H1 (cell line): Measurements from ENCODE around the gene SLC66A2. TPM values are rescaled to one million over a fixed set of nuclear protein-coding genes. Genes with fewer than 3 reads are reported as not detected.

ENCODE experiments used
- BACH1 ChIP-seq: IDR thresholded peaks from 2 replicates; pipeline ENCODE4 v1.6.1; 2012; ENCODE audit warnings: low read length, improper control_type of control experiment
- CEBPB ChIP-seq: IDR thresholded peaks from 2 replicates; pipeline ENCODE4 v1.6.1; 2012; ENCODE audit warnings: low read depth, low read length
- CHD2 ChIP-seq: IDR thresholded peaks from 2 replicates; pipeline ENCODE4 v1.6.1; 2012; ENCODE audit warnings: low read length, improper control_type of control experiment
- CREB1 ChIP-seq: IDR thresholded peaks from 2 replicates; pipeline ENCODE4 v1.6.1; 2012; ENCODE audit warnings: inconsistent platforms
- CTBP2 ChIP-seq: IDR thresholded peaks from 2 replicates; pipeline ENCODE4 v1.7.0; 2011; ENCODE audit warnings: borderline replicate concordance, mild to moderate bottlenecking, moderate library complexity, mixed read lengths, low read length; ENCODE audit not compliant: insufficient read depth, insufficient read length
- E2F6 ChIP-seq: IDR thresholded peaks from 2 replicates; pipeline ENCODE4 v1.6.1; 2012; ENCODE audit warnings: inconsistent platforms
- EGR1 ChIP-seq: IDR thresholded peaks from 2 replicates; pipeline ENCODE4 v1.6.1; 2011; ENCODE audit warnings: low read depth, low read length, borderline replicate concordance
- NANOG ChIP-seq: IDR thresholded peaks from 2 replicates; pipeline ENCODE4 v1.6.1; 2011; ENCODE audit warnings: low read length, low read depth, mild to moderate bottlenecking, inconsistent platforms; ENCODE audit not compliant: insufficient read depth, poor library complexity, severe bottlenecking
- PHF8 ChIP-seq: fragments of 200-600 bp; sonication (generic); conservative IDR thresholded peaks from 2 replicates; pipeline ENCODE4 v1.7.1; 2012; ENCODE audit warnings: low read depth, mild to moderate bottlenecking, inconsistent platforms, low read length, moderate library complexity
- RFX5 ChIP-seq: IDR thresholded peaks from 2 replicates; pipeline ENCODE4 v1.6.1; 2011; ENCODE audit warnings: low read depth, low read length, improper control_type of control experiment, borderline replicate concordance
- RXRA ChIP-seq: IDR thresholded peaks from 2 replicates; pipeline ENCODE4 v1.6.1; 2011; ENCODE audit warnings: low read depth, mild to moderate bottlenecking, low read length, moderate library complexity; ENCODE audit not compliant: insufficient read depth
- SAP30 ChIP-seq: fragments of 300-600 bp; sonication (generic); IDR thresholded peaks from 2 replicates; pipeline ENCODE4 v1.7.1; 2012; ENCODE audit warnings: low read length, moderate library complexity, mild to moderate bottlenecking, inconsistent platforms; ENCODE audit not compliant: insufficient read depth, insufficient replicate concordance
- SIRT6 ChIP-seq: IDR thresholded peaks from one replicate; pipeline ENCODE4 v1.7.1; 2012; ENCODE audit warnings: low read length, inconsistent platforms
- TAF7 ChIP-seq: optimal IDR thresholded peaks from 2 replicates; pipeline ENCODE3; 2011; ENCODE audit warnings: low read depth, mild to moderate bottlenecking, inconsistent platforms, low read length, moderate library complexity, borderline replicate concordance
- TCF12 ChIP-seq: IDR thresholded peaks from 2 replicates; pipeline ENCODE4 v1.6.1; 2011; ENCODE audit warnings: low read depth, mild to moderate bottlenecking, low read length
- TEAD4 ChIP-seq: IDR thresholded peaks from 2 replicates; pipeline ENCODE4 v1.6.1; 2012; ENCODE audit warnings: low read depth, low read length, inconsistent platforms, mixed read lengths
- polyA plus RNA-seq, 7 experiments: library from polyadenylated mRNA; depleted of rRNA in 3 of 7; stranded (reverse) in 5 of 7; unstranded in 2 of 7; fragments of >200 nt in 5 of 7; fragments of 200-250 nt in 2 of 7; gene quantifications; 1 replicate in 5 of 7; 2 replicates in 1 of 7; 4 replicates in 1 of 7; pipeline versions ENCODE4 v1.2.1 to v1.2.3, GENCODE V29; 2011 to 2013; ENCODE audit warnings: missing spikeins in 2 of 7, mixed read lengths in 2 of 7
- total RNA-seq: library from RNA; stranded (reverse); fragmentation: NEBNext Ultra II Directional; extraction: Animal tissue kit (Norgen Biotek cat#: 25700); gene quantifications from 2 replicates; pipeline ENCODE4 v1.2.1, GENCODE V29; 2021

The SLC66A2 gene
- total and polyA plus RNA-seq, 2 of the 8 experiments (the other 6 are each of a cell fraction or from before 2014, with no cell fraction given), result 15.0 to 18.9 TPM

DNA sequence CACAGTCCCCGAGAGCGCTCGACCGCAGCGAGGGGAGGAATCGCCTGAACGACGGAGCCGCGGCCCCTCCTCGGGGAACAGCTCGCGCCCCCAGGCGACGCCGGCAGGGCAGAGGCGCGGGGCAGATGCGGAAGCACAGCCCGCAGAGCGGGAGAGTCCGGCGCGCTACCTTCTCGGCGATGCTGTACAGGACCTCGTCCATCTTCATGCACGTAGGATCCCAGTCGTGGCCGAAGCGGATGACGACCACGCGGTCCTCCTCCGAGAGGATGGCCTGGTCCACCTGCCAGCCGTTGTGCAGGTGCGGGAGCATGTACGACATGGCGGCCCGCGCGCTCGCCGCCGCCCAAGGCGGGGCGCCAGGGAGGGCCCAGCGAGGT, 36.6 kb upstream of the SLC66A2 start (continued):
- TF ChIP-seq CEBPB, result no peak
- TF ChIP-seq NANOG, result no peak
- no peak for TF ChIP-seq RFX5
- TF ChIP-seq E2F6, result peak; percentile 91
- peak; percentile 83 for TF ChIP-seq PHF8
- TF ChIP-seq BACH1, result no peak
- no peak for TF ChIP-seq SIRT6
- TF ChIP-seq EGR1, result no peak
- no peak for TF ChIP-seq TAF7
- TF ChIP-seq RXRA, result no peak
- TF ChIP-seq TCF12, result no peak
- no peak for TF ChIP-seq CHD2
- no peak for TF ChIP-seq SAP30
- no peak for TF ChIP-seq CREB1
- no peak for TF ChIP-seq TEAD4
- no peak for TF ChIP-seq CTBP2
- TF ChIP-seq, all 59 proteins: peak for 13
